IMR-90 (cell line): Measurements from ENCODE around the gene DACT2.

Experiments used
- CTCF ChIP-seq: conservative IDR thresholded peaks from 2 replicates; pipeline ENCODE4 v1.5.1; 2012; ENCODE audit warnings: mild to moderate bottlenecking, low read depth, low read length, improper control_type of control experiment
- NFE2L2 ChIP-seq: fragments of 150-350 bp; IDR thresholded peaks from 2 replicates; pipeline ENCODE4 v1.6.1; 2016; ENCODE audit warnings: low read depth, mild to moderate bottlenecking, low read length
- SMC3 ChIP-seq: fragments of 150-350 bp; IDR thresholded peaks from 2 replicates; pipeline ENCODE4 v1.6.1; 2016; ENCODE audit warnings: low read depth, mild to moderate bottlenecking, antibody characterized with exemption, low read length, moderate library complexity

GRCh38 chr6:168288781-168289570 is 30.6 kb downstream of the DACT2 start:
- TF ChIP-seq SMC3: no peak
- no peak for TF ChIP-seq NFE2L2
- TF ChIP-seq CTCF: no peak
